GM12878 (cell line): ENCODE data around the gene GTF2IRD1. TPM values are rescaled to one million over a fixed set of nuclear protein-coding genes. Genes with fewer than 3 reads are reported as not detected.

ENCODE experiments used
- ATAC-seq: fragments of 200-7000 bp; cut with Tn5 transposase; 3 replicates; pipeline ENCODE4 v1.9.1; 2020; ENCODE audit warnings: mild to moderate bottlenecking, moderate library complexity
- BruUV-seq: library from RNA; stranded (reverse); fragments of 400-500 nt; replicated peaks from 2 replicates; lab custom pipeline; 2021; lab: Mats Ljungman, UMichigan
- CTCF ChIA-PET: fragments of 300-600 bp; sonication (Branson Sonifier 250); formaldehyde crosslinking; extraction: SDS; loops from one replicate; lab custom pipeline; 2021; ENCODE audit warnings: inconsistent platforms; lab: Yijun Ruan, JAX
- POLR2A ChIA-PET: fragments of 350-600 bp; formaldehyde crosslinking; extraction: SDS; loops from one replicate; lab custom pipeline; 2021; ENCODE audit warnings: inconsistent platforms; lab: Charles Lee
- RAD21 ChIA-PET: fragments of 300-600 bp; sonication (Branson Sonifier 250); formaldehyde crosslinking; loops from one replicate; lab custom pipeline; 2023; ENCODE audit warnings: antibody characterized with exemption; ENCODE audit not compliant: unreplicated experiment; lab: Charles Lee
- SMC1A ChIA-PET: fragments of 300-600 bp; sonication (Branson Sonifier 250); formaldehyde crosslinking; loops from one replicate; lab custom pipeline; 2023; ENCODE audit not compliant: unreplicated experiment, uncharacterized antibody; lab: Charles Lee
- DNase-seq: peaks from one replicate; pipeline ENCODE4 v3.0.0-alpha.2; 2011; ENCODE audit warnings: low read depth, low spot score
- FAIRE-seq: peaks from 3 replicates; lab custom pipeline; 2011; peaks lifted over from hg19 to GRCh38; lab: Jason Lieb, UNC
- H2AFZ ChIP-seq: 2 replicates; pipeline ENCODE4 v1.6.0; 2011; ENCODE audit warnings: low read depth, low read length, control low read depth; ENCODE audit not compliant: control insufficient read depth
- H3K27ac ChIP-seq: 2 replicates; pipeline ENCODE4 v1.5.1; 2011; ENCODE audit warnings: control low read depth; ENCODE audit not compliant: control insufficient read depth, insufficient read depth
- H3K27me3 ChIP-seq, 2 experiments: replicated peaks in 1 of 2; 2 replicates each; pipeline versions ENCODE4 v1.6.0 to v1.6.1; 2011; ENCODE audit warnings: low read length in 1 of 2; ENCODE audit not compliant: control insufficient read depth in 2 of 2, insufficient read depth in 2 of 2
- H3K36me3 ChIP-seq, 2 experiments: 2 replicates each; pipeline ENCODE4 v1.5.1; 2011; ENCODE audit warnings: low read length in 1 of 2; ENCODE audit not compliant: control insufficient read depth in 2 of 2, insufficient read depth in 2 of 2
- H3K4me1 ChIP-seq: 2 replicates; pipeline ENCODE4 v1.6.1; 2011; ENCODE audit warnings: mild to moderate bottlenecking, low read length, moderate library complexity, mixed read lengths; ENCODE audit not compliant: control insufficient read depth, insufficient read depth
- H3K4me2 ChIP-seq: 2 replicates; pipeline ENCODE4 v1.6.0; 2011; ENCODE audit warnings: control low read depth; ENCODE audit not compliant: control insufficient read depth, insufficient read depth
- H3K4me3 ChIP-seq: fragments of 200-600 bp; sonication (generic); 2 replicates; pipeline ENCODE4 v1.5.1; 2016
- H3K79me2 ChIP-seq: 2 replicates; pipeline ENCODE4 v1.6.0; 2011; ENCODE audit warnings: low read length; ENCODE audit not compliant: control insufficient read depth, insufficient read depth
- H3K9ac ChIP-seq: 2 replicates; pipeline ENCODE4 v1.8.0; 2011; ENCODE audit warnings: low read length, control low read depth, mixed read lengths; ENCODE audit not compliant: control insufficient read depth, insufficient read depth
- H3K9me3 ChIP-seq: replicated peaks from 3 replicates; pipeline ENCODE4 v1.5.1; 2011; ENCODE audit warnings: mild to moderate bottlenecking, low read length; ENCODE audit not compliant: control insufficient read depth, insufficient read depth
- H4K20me1 ChIP-seq: 2 replicates; pipeline ENCODE4 v1.6.0; 2011; ENCODE audit not compliant: control insufficient read depth, insufficient read depth
- CUX1 ChIP-seq: IDR thresholded peaks from 2 replicates; pipeline ENCODE4 v1.6.1; 2012; ENCODE audit warnings: improper control_type of control experiment, low read depth, low read length; ENCODE audit not compliant: insufficient replicate concordance
- POU2F2 ChIP-seq: IDR thresholded peaks from 3 replicates; pipeline ENCODE4 v1.6.1; 2011; ENCODE audit warnings: low read depth, mild to moderate bottlenecking, low read length, borderline replicate concordance
- RELA ChIP-seq: fragments of 450-650 bp; IDR thresholded peaks from 2 replicates; pipeline ENCODE4 v1.8.0; 2014; ENCODE audit warnings: borderline replicate concordance; ENCODE audit not compliant: partially characterized antibody
- ZBED1 ChIP-seq: IDR thresholded peaks from 2 replicates; pipeline ENCODE4 v1.6.1; 2016; ENCODE audit warnings: borderline replicate concordance
- ZNF274 ChIP-seq: IDR thresholded peaks from one replicate; pipeline ENCODE4 v1.8.0; 2011; ENCODE audit not compliant: insufficient read length, insufficient read depth
- WGBS: methylation state at CpG from one replicate; pipeline ENCODE4 v1.1.6; 2016; ENCODE audit warnings: low lambda C conversion rate; ENCODE audit not compliant: insufficient replicate concordance, insufficient coverage; ENCODE audit errors: missing lambda C conversion rate; 5-methylcytosine and 5-hydroxymethylcytosine counted together
- in situ Hi-C: fragments of 300-500 bp; cut with MboI; formaldehyde crosslinking; loops from 9 replicates; pipeline ENCODE4 v1.14.3; 2018; ENCODE audit warnings: mixed read lengths
- intact Hi-C: fragments of 100-400 bp; cut with micrococcal nuclease; formaldehyde crosslinking; loops from one replicate; pipeline ENCODE4 v1.14.2; 2022; ENCODE audit not compliant: unreplicated experiment
- polyA plus RNA-seq, 11 experiments: library from polyadenylated mRNA; depleted of rRNA in 4 of 11; unstranded in 6 of 11; stranded (reverse) in 5 of 11; fragments of >200 nt; fragmentation: Nextera tagmentation in 4 of 11; fragmentation: Illumina TruSeq in 1 of 11; extraction: Ambion mirVana in 4 of 11; extraction: Trizol in 1 of 11; gene quantifications; 1 replicate in 1 of 11; 2 replicates in 10 of 11; pipeline versions ENCODE4 v1.2.1 to v1.2.3, GENCODE V29; 2011 to 2016; ENCODE audit warnings: inconsistent platforms in 2 of 11, missing spikeins in 2 of 11, low read depth in 1 of 11
- total RNA-seq, 4 experiments: library from RNA; depleted of rRNA in 3 of 4; stranded (reverse); fragments of >200 nt in 3 of 4; fragmentation: Illumina TruSeq in 1 of 4; extraction: Trizol in 1 of 4; gene quantifications; 2 replicates each; pipeline versions ENCODE4 v1.2.1 to v1.2.3, GENCODE V29; 2013 to 2021
- TF ChIP-seq, protein P1 (sequence below): fragments of 450-650 bp; IDR thresholded peaks from 2 replicates; pipeline ENCODE4 v1.6.1; 2017; ENCODE audit warnings: borderline replicate concordance

The GTF2IRD1 gene
- total and polyA plus RNA-seq, 10 of the 15 experiments (the other 5 are each of a cell fraction or from before 2014, with no cell fraction given), result 0.48 to 3.0 (median 1.3) TPM

DNA sequence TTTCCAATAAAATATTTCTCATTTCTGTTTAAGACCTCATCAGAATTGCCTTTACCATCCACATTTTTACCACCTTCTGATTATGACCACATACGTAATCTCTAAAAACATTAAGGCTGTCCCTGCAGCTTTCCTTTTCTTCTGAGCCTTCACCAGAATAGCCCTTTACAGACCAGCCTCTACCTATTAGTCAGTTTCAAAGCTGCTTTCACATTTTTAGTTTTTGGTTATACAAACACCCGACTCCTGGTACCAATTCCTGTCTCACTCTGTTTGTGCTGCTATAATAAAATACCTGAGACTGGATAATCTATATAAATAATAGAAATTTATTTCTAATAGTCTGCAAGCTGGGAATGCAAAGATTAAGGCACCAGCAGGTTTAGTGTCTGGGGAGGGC, 15.4 kb upstream of the GTF2IRD1 start:
- intact Hi-C loops (no loop called here), in situ Hi-C loops (loop anchor here (25.0 kb wide), 1 partner anchor 124 kb away; no protein-coding TSS in a partner anchor)
- ChIA-PET CTCF (interaction anchor here (1.0 to 2.6 kb wide), 2 partner anchors 12 to 25 kb away, joined by 3 to 13 read pairs; no protein-coding TSS in a partner anchor), RAD21 (no interaction called here), POLR2A (no interaction called here), SMC1A (interaction anchor here (0.5 to 0.6 kb wide), 2 partner anchors 31 to 119 kb away, joined by 3 to 4 read pairs; no protein-coding TSS in a partner anchor)
- Histone ChIP-seq H3K27me3 (no peaks in the 10 kb centered on the region; a peak in 1 of 4 replicates), H3K9ac (no peak overlapping the region), H3K4me2 (no peak overlapping the region), H3K4me1 (no peaks in the 10 kb centered on the region), H2AFZ (no peak overlapping the region), H3K9me3 (peaks cover 3% of the 10 kb centered on the region; the same call in 1 of the 3 replicates), H3K4me3 (no peak overlapping the region), H3K27ac (no peak overlapping the region), H3K79me2 (no peaks in the 10 kb centered on the region), H3K36me3 (no peaks in the 10 kb centered on the region), H4K20me1 (no peaks in the 10 kb centered on the region)
- FAIRE-seq, result no peak
- no TSS peak for BruUV-seq
- WGBS, result 93% methylated on average over 2 of the region's 2 CpGs
- ATAC-seq, result no peak
- TF ChIP-seq RELA (no peak), ZNF274 (no peak), POU2F2 (no peak), ZBED1 (no peak), CUX1 (no peak)
- TF ChIP-seq, protein P1, sequence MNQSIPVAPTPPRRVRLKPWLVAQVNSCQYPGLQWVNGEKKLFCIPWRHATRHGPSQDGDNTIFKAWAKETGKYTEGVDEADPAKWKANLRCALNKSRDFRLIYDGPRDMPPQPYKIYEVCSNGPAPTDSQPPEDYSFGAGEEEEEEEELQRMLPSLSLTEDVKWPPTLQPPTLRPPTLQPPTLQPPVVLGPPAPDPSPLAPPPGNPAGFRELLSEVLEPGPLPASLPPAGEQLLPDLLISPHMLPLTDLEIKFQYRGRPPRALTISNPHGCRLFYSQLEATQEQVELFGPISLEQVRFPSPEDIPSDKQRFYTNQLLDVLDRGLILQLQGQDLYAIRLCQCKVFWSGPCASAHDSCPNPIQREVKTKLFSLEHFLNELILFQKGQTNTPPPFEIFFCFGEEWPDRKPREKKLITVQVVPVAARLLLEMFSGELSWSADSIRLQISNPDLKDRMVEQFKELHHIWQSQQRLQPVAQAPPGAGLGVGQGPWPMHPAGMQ, result no peak
- no peak for DNase-seq
